Measurements from ENCODE around the gene RNF148. TPM values are rescaled to one million over a fixed set of nuclear protein-coding genes. Genes with fewer than 3 reads are reported as not detected.

The RNF148 gene
- not detected for polyA plus RNA-seq (2013, experiment 1 of 2)
- not detected for polyA plus RNA-seq (2013, experiment 2 of 2)

- H3K27ac ChIP-seq (ENCODE audit: low read depth, low read length, severe bottlenecking): no peak within 1 kb of the TSS
- H3K4me3 ChIP-seq (ENCODE audit: extremely low read depth, insufficient read depth, low read length, poor library complexity, severe bottlenecking): no peak within 1 kb of the TSS
- H3K4me1 ChIP-seq (ENCODE audit: control insufficient read depth, insufficient read depth, low read length, poor library complexity, severe bottlenecking): no peaks in the 10 kb centered on the region
- WGBS, 2 experiments (ENCODE audit: insufficient coverage in 2 of 2): 60% methylated on average over 1 of the region's 1 CpG; no CpG with 5 or more reads in 1 of the 2 experiments
- H3K9me3 ChIP-seq (ENCODE audit: control insufficient read depth, low read length): no peaks in the 10 kb centered on the region
- no peaks in the 10 kb centered on the region for H3K36me3 ChIP-seq (ENCODE audit: control insufficient read depth, insufficient read depth, low read length)
These were observed at the start of gene RNF148 for GRCh38 chr7:122702872-122703510. TSS of gene RNF148 (minus strand) at chr7:122702922. CDS start at chr7:122702750, 172 bp downstream.

GRCh38 chr7:122750389-122750788 is 47.7 kb upstream of the RNF148 start:
- Histone ChIP-seq H3K4me3 (ENCODE audit: extremely low read depth, insufficient read depth, low read length, poor library complexity, severe bottlenecking) (no peak overlapping the region), H3K9me3 (ENCODE audit: control insufficient read depth, low read length) (no peaks in the 10 kb centered on the region), H3K27ac (ENCODE audit: low read depth, low read length, severe bottlenecking) (no peak overlapping the region), H3K4me1 (ENCODE audit: control insufficient read depth, insufficient read depth, low read length, poor library complexity, severe bottlenecking) (no peaks in the 10 kb centered on the region), H3K36me3 (ENCODE audit: control insufficient read depth, insufficient read depth, low read length) (no peaks in the 10 kb centered on the region)
- WGBS, 2 experiments (ENCODE audit: insufficient coverage in 2 of 2): 100% methylated on average over 1 of the region's 2 CpGs; no CpG with 5 or more reads in 1 of the 2 experiments

GRCh38 chr7:122748195-122748594 is 45.5 kb upstream of the RNF148 start:
- H3K4me1 ChIP-seq (ENCODE audit: control insufficient read depth, insufficient read depth, low read length, poor library complexity, severe bottlenecking): no peaks in the 10 kb centered on the region
- H3K27ac ChIP-seq (ENCODE audit: low read depth, low read length, severe bottlenecking): no peak overlapping the region
- WGBS, 2 experiments (ENCODE audit: insufficient coverage in 2 of 2): 83 to 100% methylated on average over 1 of the region's 2 CpGs
- no peak overlapping the region for H3K4me3 ChIP-seq (ENCODE audit: extremely low read depth, insufficient read depth, low read length, poor library complexity, severe bottlenecking)
- H3K36me3 ChIP-seq (ENCODE audit: control insufficient read depth, insufficient read depth, low read length): no peaks in the 10 kb centered on the region
- H3K9me3 ChIP-seq (ENCODE audit: control insufficient read depth, low read length): no peaks in the 10 kb centered on the region

- 70 to 100% methylated on average over 1 of the region's 2 CpGs for WGBS, 2 experiments (ENCODE audit: insufficient coverage in 2 of 2)
- Histone ChIP-seq H3K4me3 (ENCODE audit: extremely low read depth, insufficient read depth, low read length, poor library complexity, severe bottlenecking) (no peak overlapping the region), H3K9me3 (ENCODE audit: control insufficient read depth, low read length) (no peaks in the 10 kb centered on the region), H3K4me1 (ENCODE audit: control insufficient read depth, insufficient read depth, low read length, poor library complexity, severe bottlenecking) (no peaks in the 10 kb centered on the region), H3K27ac (ENCODE audit: low read depth, low read length, severe bottlenecking) (no peak overlapping the region), H3K36me3 (ENCODE audit: control insufficient read depth, insufficient read depth, low read length) (no peaks in the 10 kb centered on the region)
These were observed 44.2 kb upstream of the RNF148 start for GRCh38 chr7:122746948-122747347.

- H3K4me1 ChIP-seq (ENCODE audit: control insufficient read depth, insufficient read depth, low read length, poor library complexity, severe bottlenecking): no peaks in the 10 kb centered on the region
- H3K36me3 ChIP-seq (ENCODE audit: control insufficient read depth, insufficient read depth, low read length): no peaks in the 10 kb centered on the region
- no peak overlapping the region for H3K27ac ChIP-seq (ENCODE audit: low read depth, low read length, severe bottlenecking)
- no peak overlapping the region for H3K4me3 ChIP-seq (ENCODE audit: extremely low read depth, insufficient read depth, low read length, poor library complexity, severe bottlenecking)
- H3K9me3 ChIP-seq (ENCODE audit: control insufficient read depth, low read length): no peaks in the 10 kb centered on the region
These were observed 40.5 kb upstream of the RNF148 start for GRCh38 chr7:122743211-122743610.

DNA sequence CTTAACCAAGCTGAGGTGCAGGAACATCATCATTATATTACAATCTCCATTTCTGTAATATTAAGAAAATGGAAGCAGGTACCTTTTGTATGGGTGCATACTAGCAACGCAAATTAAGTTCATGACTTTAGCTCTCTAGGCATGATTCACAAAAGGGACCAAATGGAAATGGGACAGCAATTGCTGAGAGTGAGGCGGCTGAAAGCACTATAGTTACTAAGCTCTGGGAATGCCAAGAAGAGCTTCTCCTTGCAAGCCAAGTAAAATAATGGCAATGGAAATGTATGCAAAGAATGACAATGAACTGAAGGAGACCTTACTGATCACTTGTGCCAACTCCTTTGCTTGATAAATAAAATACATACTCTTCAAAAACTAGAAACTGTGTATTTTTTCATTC is 36.2 kb upstream of the RNF148 start:
- Histone ChIP-seq H3K9me3 (ENCODE audit: control insufficient read depth, low read length) (no peaks in the 10 kb centered on the region), H3K4me3 (ENCODE audit: extremely low read depth, insufficient read depth, low read length, poor library complexity, severe bottlenecking) (no peak overlapping the region), H3K27ac (ENCODE audit: low read depth, low read length, severe bottlenecking) (no peak overlapping the region), H3K4me1 (ENCODE audit: control insufficient read depth, insufficient read depth, low read length, poor library complexity, severe bottlenecking) (no peaks in the 10 kb centered on the region), H3K36me3 (ENCODE audit: control insufficient read depth, insufficient read depth, low read length) (no peaks in the 10 kb centered on the region)
- WGBS, 2 experiments (ENCODE audit: insufficient coverage in 2 of 2): 66 to 86% methylated on average over 2 of the region's 2 CpGs

GRCh38 chr7:122736183-122736582 is 33.5 kb upstream of the RNF148 start:
- Histone ChIP-seq H3K9me3 (ENCODE audit: control insufficient read depth, low read length) (no peaks in the 10 kb centered on the region), H3K27ac (ENCODE audit: low read depth, low read length, severe bottlenecking) (no peak overlapping the region), H3K4me3 (ENCODE audit: extremely low read depth, insufficient read depth, low read length, poor library complexity, severe bottlenecking) (no peak overlapping the region), H3K4me1 (ENCODE audit: control insufficient read depth, insufficient read depth, low read length, poor library complexity, severe bottlenecking) (no peaks in the 10 kb centered on the region), H3K36me3 (ENCODE audit: control insufficient read depth, insufficient read depth, low read length) (no peaks in the 10 kb centered on the region)
- 67 to 100% methylated on average over 1 of the region's 1 CpG for WGBS, 2 experiments (ENCODE audit: insufficient coverage in 2 of 2)

- no CpG with 5 or more reads among the region's 1 CpG for WGBS, 2 experiments (ENCODE audit: insufficient coverage in 2 of 2)
- Histone ChIP-seq H3K4me1 (ENCODE audit: control insufficient read depth, insufficient read depth, low read length, poor library complexity, severe bottlenecking) (no peaks in the 10 kb centered on the region), H3K27ac (ENCODE audit: low read depth, low read length, severe bottlenecking) (no peak overlapping the region), H3K4me3 (ENCODE audit: extremely low read depth, insufficient read depth, low read length, poor library complexity, severe bottlenecking) (no peak overlapping the region), H3K9me3 (ENCODE audit: control insufficient read depth, low read length) (no peaks in the 10 kb centered on the region), H3K36me3 (ENCODE audit: control insufficient read depth, insufficient read depth, low read length) (no peaks in the 10 kb centered on the region)
These were observed 25.0 kb upstream of the RNF148 start for GRCh38 chr7:122727759-122728158.

DNA sequence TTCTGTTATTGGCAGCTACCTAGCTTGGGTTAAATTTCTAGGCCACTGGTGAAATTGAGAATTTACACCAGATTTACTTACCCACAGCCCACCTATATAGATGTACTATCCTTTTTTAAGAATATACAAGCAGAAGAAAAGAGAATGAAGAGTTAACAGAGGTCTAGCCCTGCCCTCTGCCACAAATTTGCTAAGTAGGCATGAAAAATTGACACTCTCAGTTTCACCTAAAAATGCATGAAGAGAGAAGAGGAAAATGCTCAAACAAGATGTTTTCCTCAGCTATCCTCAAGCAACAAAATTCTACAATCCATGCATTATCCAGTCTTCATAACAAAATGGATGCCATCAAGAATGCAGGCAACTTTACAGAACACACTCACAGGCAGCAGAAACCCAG is 24.6 kb upstream of the RNF148 start:
- Histone ChIP-seq H3K27ac (ENCODE audit: low read depth, low read length, severe bottlenecking) (no peak overlapping the region), H3K4me1 (ENCODE audit: control insufficient read depth, insufficient read depth, low read length, poor library complexity, severe bottlenecking) (no peaks in the 10 kb centered on the region), H3K4me3 (ENCODE audit: extremely low read depth, insufficient read depth, low read length, poor library complexity, severe bottlenecking) (no peak overlapping the region), H3K9me3 (ENCODE audit: control insufficient read depth, low read length) (no peaks in the 10 kb centered on the region), H3K36me3 (ENCODE audit: control insufficient read depth, insufficient read depth, low read length) (no peaks in the 10 kb centered on the region)

DNA sequence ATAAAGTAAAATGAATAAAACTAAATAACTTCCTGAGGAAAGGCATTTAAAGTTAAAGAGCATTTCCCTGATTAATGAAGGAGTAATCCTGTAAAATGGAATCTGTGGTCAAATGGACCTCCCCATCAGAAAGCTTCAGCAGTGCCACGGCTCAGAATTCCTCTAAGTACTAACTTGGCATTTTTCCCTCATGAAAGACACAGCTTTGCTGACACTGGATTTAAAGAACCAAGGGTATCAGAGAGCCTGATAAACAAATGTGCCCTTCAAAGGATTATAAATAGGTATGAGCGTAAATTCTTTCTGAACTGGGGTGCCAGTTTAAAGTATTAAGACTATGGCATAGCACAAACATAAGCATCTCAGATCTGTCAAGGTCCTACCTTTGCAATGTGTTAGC is 24.2 kb upstream of the RNF148 start:
- Histone ChIP-seq H3K4me1 (ENCODE audit: control insufficient read depth, insufficient read depth, low read length, poor library complexity, severe bottlenecking) (no peaks in the 10 kb centered on the region), H3K27ac (ENCODE audit: low read depth, low read length, severe bottlenecking) (no peak overlapping the region), H3K36me3 (ENCODE audit: control insufficient read depth, insufficient read depth, low read length) (no peaks in the 10 kb centered on the region), H3K9me3 (ENCODE audit: control insufficient read depth, low read length) (no peaks in the 10 kb centered on the region), H3K4me3 (ENCODE audit: extremely low read depth, insufficient read depth, low read length, poor library complexity, severe bottlenecking) (no peak overlapping the region)
- WGBS, 2 experiments (ENCODE audit: insufficient coverage in 2 of 2): 100% methylated on average over 1 of the region's 2 CpGs; no CpG with 5 or more reads in 1 of the 2 experiments

- Histone ChIP-seq H3K4me1 (ENCODE audit: control insufficient read depth, insufficient read depth, low read length, poor library complexity, severe bottlenecking) (no peaks in the 10 kb centered on the region), H3K27ac (ENCODE audit: low read depth, low read length, severe bottlenecking) (no peak overlapping the region), H3K4me3 (ENCODE audit: extremely low read depth, insufficient read depth, low read length, poor library complexity, severe bottlenecking) (no peak overlapping the region), H3K36me3 (ENCODE audit: control insufficient read depth, insufficient read depth, low read length) (no peaks in the 10 kb centered on the region), H3K9me3 (ENCODE audit: control insufficient read depth, low read length) (no peaks in the 10 kb centered on the region)
- no CpG with 5 or more reads among the region's 4 CpGs for WGBS, 2 experiments (ENCODE audit: insufficient coverage in 2 of 2)
These were observed 21.6 kb upstream of the RNF148 start for GRCh38 chr7:122724366-122724765.
